KMS-11 (cell line): ENCODE data around the gene KCTD6.

Experiments
- H2AFZ ChIP-seq: fragments of 200-600 bp; sonication (generic); 2 replicates; pipeline ENCODE4 v1.6.1; 2016; ENCODE audit warnings: antibody characterized with exemption, mixed run types, low read depth
- H3K27ac ChIP-seq: fragments of 200-600 bp; sonication (generic); 2 replicates; pipeline ENCODE4 v1.6.1; 2016; ENCODE audit warnings: mild to moderate bottlenecking, mixed run types
- H3K27me3 ChIP-seq: fragments of 200-600 bp; sonication (generic); 2 replicates; pipeline ENCODE4 v1.6.1; 2017; ENCODE audit warnings: mild to moderate bottlenecking, low read depth, mixed run types, moderate library complexity; ENCODE audit not compliant: insufficient read depth
- H3K36me3 ChIP-seq: fragments of 200-600 bp; sonication (generic); 2 replicates; pipeline ENCODE4 v1.6.1; 2017; ENCODE audit warnings: mild to moderate bottlenecking, mixed run types; ENCODE audit not compliant: insufficient read depth
- H3K4me1 ChIP-seq: fragments of 200-600 bp; sonication (generic); 2 replicates; pipeline ENCODE4 v1.6.1; 2016; ENCODE audit warnings: mild to moderate bottlenecking, low read depth, mixed run types; ENCODE audit not compliant: poor library complexity, severe bottlenecking
- H3K4me2 ChIP-seq: fragments of 200-600 bp; sonication (generic); 2 replicates; pipeline ENCODE4 v1.7.0; 2016; ENCODE audit warnings: mild to moderate bottlenecking, mixed run types
- H3K4me3 ChIP-seq: fragments of 200-600 bp; sonication (generic); IDR thresholded peaks from 2 replicates; pipeline ENCODE4 v1.6.1; 2017; ENCODE audit warnings: low read depth, low read length, mixed read lengths; ENCODE audit not compliant: insufficient read depth
- H3K79me2 ChIP-seq: fragments of 200-600 bp; sonication (generic); 2 replicates; pipeline ENCODE4 v1.6.1; 2016; ENCODE audit warnings: low read depth, mixed run types; ENCODE audit not compliant: insufficient read depth
- H3K9ac ChIP-seq: fragments of 200-600 bp; sonication (generic); 2 replicates; pipeline ENCODE4 v1.6.1; 2016; ENCODE audit warnings: mild to moderate bottlenecking, mixed run types
- H4K20me1 ChIP-seq: fragments of 200-600 bp; sonication (generic); 2 replicates; pipeline ENCODE4 v1.6.1; 2016; ENCODE audit warnings: mild to moderate bottlenecking, mixed run types; ENCODE audit not compliant: insufficient read depth
- CTCF ChIP-seq: fragments of 200-600 bp; sonication (generic); conservative IDR thresholded peaks from 2 replicates; pipeline ENCODE4 v1.6.1; 2017; ENCODE audit warnings: low read depth, mild to moderate bottlenecking, antibody characterized with exemption, low read length, moderate library complexity, mixed read lengths

The KCTD6 gene

GRCh38 chr3:58502872-58503271 is 11.0 kb downstream of the KCTD6 start:
- no peak overlapping the region for H3K4me3 ChIP-seq
- no peak for TF ChIP-seq CTCF
- no peaks in the 10 kb centered on the region for H3K36me3 ChIP-seq
- no peaks in the 10 kb centered on the region for H3K4me1 ChIP-seq
- no peak overlapping the region for H3K9ac ChIP-seq
- H2AFZ ChIP-seq = no peak overlapping the region
- H3K4me2 ChIP-seq = no peak overlapping the region
- H3K27ac ChIP-seq = no peak overlapping the region
- no peaks in the 10 kb centered on the region for H3K79me2 ChIP-seq
- no peaks in the 10 kb centered on the region for H3K27me3 ChIP-seq
- no peaks in the 10 kb centered on the region for H4K20me1 ChIP-seq

GRCh38 chr3:58507356-58508078 is 15.6 kb downstream of the KCTD6 start:
- no peaks in the 10 kb centered on the region for H3K4me1 ChIP-seq
- H3K27me3 ChIP-seq = no peaks in the 10 kb centered on the region
- H2AFZ ChIP-seq = no peak overlapping the region
- H3K27ac ChIP-seq = no peak overlapping the region
- H3K4me3 ChIP-seq = no peak overlapping the region
- H4K20me1 ChIP-seq = no peaks in the 10 kb centered on the region
- H3K9ac ChIP-seq = no peak overlapping the region
- TF ChIP-seq CTCF = no peak
- H3K79me2 ChIP-seq = no peaks in the 10 kb centered on the region
- H3K4me2 ChIP-seq = no peak overlapping the region
- no peaks in the 10 kb centered on the region for H3K36me3 ChIP-seq

- H3K4me3 ChIP-seq = no peak overlapping the region
- no peaks in the 10 kb centered on the region for H3K4me1 ChIP-seq
- H2AFZ ChIP-seq = no peak overlapping the region
- no peak for TF ChIP-seq CTCF
- H3K27me3 ChIP-seq = no peaks in the 10 kb centered on the region
- no peaks in the 10 kb centered on the region for H4K20me1 ChIP-seq
- no peaks in the 10 kb centered on the region for H3K79me2 ChIP-seq
- no peak overlapping the region for H3K9ac ChIP-seq
- H3K27ac ChIP-seq = no peak overlapping the region
- no peaks in the 10 kb centered on the region for H3K36me3 ChIP-seq
- no peak overlapping the region for H3K4me2 ChIP-seq
Observed at GRCh38 chr3:58508437-58508836, 16.5 kb downstream of the KCTD6 start.

- no peaks in the 10 kb centered on the region for H3K4me1 ChIP-seq
- H3K9ac ChIP-seq = no peak overlapping the region
- H3K4me3 ChIP-seq = no peak overlapping the region
- no peaks in the 10 kb centered on the region for H3K27me3 ChIP-seq
- H4K20me1 ChIP-seq = no peaks in the 10 kb centered on the region
- H3K36me3 ChIP-seq = no peaks in the 10 kb centered on the region
- TF ChIP-seq CTCF = no peak
- H3K4me2 ChIP-seq = no peak overlapping the region
- H2AFZ ChIP-seq = no peak overlapping the region
- H3K27ac ChIP-seq = no peak overlapping the region
- H3K79me2 ChIP-seq = no peaks in the 10 kb centered on the region
Observed at GRCh38 chr3:58514405-58514804, 22.5 kb downstream of the KCTD6 start.
